IMR-90 (cell line): ENCODE measurements around the gene USP20. TPM values are rescaled to one million over a fixed set of nuclear protein-coding genes. Genes with fewer than 3 reads are reported as not detected.

Experiments
- ATAC-seq: fragments of 200-7000 bp; cut with Tn5 transposase; 2 replicates; pipeline ENCODE4 v1.9.1; 2020; ENCODE audit warnings: low read depth, mild to moderate bottlenecking, moderate library complexity
- BruUV-seq: library from RNA; stranded (reverse); fragments of 400-500 nt; replicated peaks from 2 replicates; lab custom pipeline; 2021; lab: Mats Ljungman, UMichigan
- CTCF ChIA-PET: fragments of 300-600 bp; formaldehyde crosslinking; extraction: SDS; loops from one replicate; lab custom pipeline; 2021; ENCODE audit warnings: antibody characterized with exemption; lab: Yijun Ruan, JAX
- POLR2A ChIA-PET: fragments of 300-600 bp; sonication (Branson Sonifier 250); formaldehyde crosslinking; loops from one replicate; lab custom pipeline; 2022; ENCODE audit warnings: antibody characterized with exemption; ENCODE audit not compliant: unreplicated experiment; lab: Charles Lee
- DNase-seq: peaks from one replicate; pipeline ENCODE4 v3.0.0; 2013
- H2AFZ ChIP-seq: replicated peaks from 2 replicates; pipeline ENCODE3; 2013; ENCODE audit warnings: low read length, mild to moderate bottlenecking; ENCODE audit not compliant: poor library complexity
- H2AK5ac ChIP-seq: 2 replicates; pipeline ENCODE4 v1.6.1; 2013; ENCODE audit warnings: low read depth, low read length, inconsistent platforms
- H2AK9ac ChIP-seq: replicated peaks from 2 replicates; pipeline ENCODE3; 2013; ENCODE audit warnings: mild to moderate bottlenecking, low read depth, low read length, moderate library complexity; ENCODE audit not compliant: poor library complexity
- H2BK120ac ChIP-seq: 2 replicates; pipeline ENCODE4 v1.6.1; 2013; ENCODE audit warnings: low read depth, low read length, inconsistent platforms
- H2BK15ac ChIP-seq: 3 replicates; pipeline ENCODE4 v1.6.1; 2013; ENCODE audit warnings: low read depth, low read length, inconsistent platforms
- H2BK20ac ChIP-seq: 2 replicates; pipeline ENCODE4 v1.6.1; 2013; ENCODE audit warnings: low read depth, mild to moderate bottlenecking, inconsistent platforms, low read length, moderate library complexity
- H2BK5ac ChIP-seq: 2 replicates; pipeline ENCODE4 v1.6.1; 2013; ENCODE audit warnings: mild to moderate bottlenecking, low read depth, low read length, inconsistent platforms; ENCODE audit not compliant: poor library complexity, severe bottlenecking
- H3K14ac ChIP-seq: replicated peaks from 2 replicates; pipeline ENCODE4 v1.6.1; 2013; ENCODE audit warnings: low read depth, low read length, inconsistent platforms
- H3K18ac ChIP-seq: 2 replicates; pipeline ENCODE4 v1.6.1; 2013; ENCODE audit warnings: low read depth, low read length, control low read depth
- H3K23ac ChIP-seq: 2 replicates; pipeline ENCODE4 v1.6.1; 2013; ENCODE audit warnings: low read depth, low read length, inconsistent platforms
- H3K27ac ChIP-seq: 2 replicates; pipeline ENCODE4 v1.5.1; 2013; ENCODE audit warnings: mild to moderate bottlenecking, control low read depth, low read length; ENCODE audit not compliant: insufficient read depth
- H3K27me3 ChIP-seq: 2 replicates; pipeline ENCODE4 v1.6.1; 2013; ENCODE audit warnings: low read length; ENCODE audit not compliant: control insufficient read depth, insufficient read depth
- H3K36me3 ChIP-seq: 2 replicates; pipeline ENCODE4 v1.6.1; 2013; ENCODE audit warnings: low read length, mixed read lengths; ENCODE audit not compliant: control insufficient read depth, insufficient read depth
- H3K4ac ChIP-seq: 2 replicates; pipeline ENCODE4 v1.6.1; 2013; ENCODE audit warnings: low read depth, low read length, inconsistent platforms
- H3K4me1 ChIP-seq: 2 replicates; pipeline ENCODE4 v1.6.1; 2013; ENCODE audit warnings: low read length, mixed read lengths; ENCODE audit not compliant: control insufficient read depth, insufficient read depth
- H3K4me2 ChIP-seq: 2 replicates; pipeline ENCODE4 v1.6.1; 2013; ENCODE audit warnings: low read depth, mild to moderate bottlenecking, control low read depth, low read length, moderate library complexity
- H3K4me3 ChIP-seq: 2 replicates; pipeline ENCODE4 v1.5.1; 2013; ENCODE audit warnings: low read depth, mild to moderate bottlenecking, control low read depth, low read length, moderate library complexity; ENCODE audit not compliant: insufficient read depth
- H3K56ac ChIP-seq: 2 replicates; pipeline ENCODE4 v1.6.1; 2013; ENCODE audit warnings: low read length, inconsistent platforms; ENCODE audit not compliant: insufficient read depth; ENCODE audit errors: extremely low read depth
- H3K79me1 ChIP-seq, 2 experiments: 2 replicates each; pipeline ENCODE4 v1.6.1; 2013; ENCODE audit warnings: low read length in 2 of 2, inconsistent platforms in 1 of 2, low read depth in 1 of 2
- H3K9ac ChIP-seq: 2 replicates; pipeline ENCODE4 v1.6.1; 2013; ENCODE audit warnings: low read depth, low read length, control low read depth
- H3K9me1 ChIP-seq: 2 replicates; pipeline ENCODE4 v1.6.1; 2013; ENCODE audit warnings: low read length, inconsistent platforms; ENCODE audit not compliant: insufficient read depth
- H3K9me3 ChIP-seq: 2 replicates; pipeline ENCODE4 v1.6.1; 2013; ENCODE audit warnings: low read length; ENCODE audit not compliant: control insufficient read depth, insufficient read depth
- H4K20me1 ChIP-seq: 2 replicates; pipeline ENCODE4 v1.6.1; 2013; ENCODE audit warnings: low read length, inconsistent platforms; ENCODE audit not compliant: insufficient read depth
- H4K5ac ChIP-seq: 2 replicates; pipeline ENCODE4 v1.6.1; 2013; ENCODE audit warnings: mild to moderate bottlenecking, low read depth, low read length, control low read depth
- H4K8ac ChIP-seq, 2 experiments: 2 replicates each; pipeline ENCODE4 v1.6.1; 2013; ENCODE audit warnings: low read depth in 2 of 2, low read length in 2 of 2, control low read depth in 1 of 2, inconsistent platforms in 1 of 2
- H4K91ac ChIP-seq: 2 replicates; pipeline ENCODE4 v1.6.1; 2013; ENCODE audit warnings: low read depth, low read length, inconsistent platforms; ENCODE audit not compliant: insufficient read depth
- BHLHE40 ChIP-seq: fragments of 150-350 bp; IDR thresholded peaks from 2 replicates; pipeline ENCODE4 v1.6.1; 2016; ENCODE audit warnings: mild to moderate bottlenecking, low read depth, low read length
- CEBPB ChIP-seq: IDR thresholded peaks from 2 replicates; pipeline ENCODE4 v1.6.1; 2012; ENCODE audit warnings: low read depth, low read length, improper control_type of control experiment
- CHD1 ChIP-seq: IDR thresholded peaks from 2 replicates; pipeline ENCODE4 v1.6.1; 2012; ENCODE audit warnings: low read depth, low read length, improper control_type of control experiment
- CTCF ChIP-seq: conservative IDR thresholded peaks from 2 replicates; pipeline ENCODE4 v1.5.1; 2012; ENCODE audit warnings: mild to moderate bottlenecking, low read depth, low read length, improper control_type of control experiment
- ELK1 ChIP-seq: fragments of 150-350 bp; IDR thresholded peaks from 2 replicates; pipeline ENCODE4 v1.6.1; 2016; ENCODE audit warnings: low read depth, mild to moderate bottlenecking, low read length, moderate library complexity, borderline replicate concordance
- FOS ChIP-seq: fragments of 150-350 bp; IDR thresholded peaks from 2 replicates; pipeline ENCODE4 v1.6.1; 2016; ENCODE audit warnings: low read depth, low read length
- MAFK ChIP-seq: IDR thresholded peaks from 2 replicates; pipeline ENCODE4 v1.6.1; 2012; ENCODE audit warnings: low read depth, low read length, improper control_type of control experiment
- MAZ ChIP-seq: IDR thresholded peaks from 2 replicates; pipeline ENCODE4 v1.6.1; 2012; ENCODE audit warnings: low read depth, mild to moderate bottlenecking, low read length, improper control_type of control experiment, moderate library complexity, borderline replicate concordance
- MXI1 ChIP-seq: IDR thresholded peaks from 2 replicates; pipeline ENCODE4 v1.6.1; 2012; ENCODE audit warnings: low read depth, mild to moderate bottlenecking, low read length, moderate library complexity, borderline replicate concordance
- NFE2L2 ChIP-seq: fragments of 150-350 bp; IDR thresholded peaks from 2 replicates; pipeline ENCODE4 v1.6.1; 2016; ENCODE audit warnings: low read depth, mild to moderate bottlenecking, low read length
- POLR2A ChIP-seq: IDR thresholded peaks from 2 replicates; pipeline ENCODE4 v1.6.1; 2012; ENCODE audit warnings: mild to moderate bottlenecking, low read depth, low read length
- RAD21 ChIP-seq: IDR thresholded peaks from 2 replicates; pipeline ENCODE4 v1.6.1; 2012; ENCODE audit warnings: low read length, improper control_type of control experiment
- RCOR1 ChIP-seq: IDR thresholded peaks from 2 replicates; pipeline ENCODE4 v1.6.1; 2012; ENCODE audit warnings: mild to moderate bottlenecking, low read length, improper control_type of control experiment; ENCODE audit not compliant: insufficient replicate concordance
- SMC3 ChIP-seq: fragments of 150-350 bp; IDR thresholded peaks from 2 replicates; pipeline ENCODE4 v1.6.1; 2016; ENCODE audit warnings: low read depth, mild to moderate bottlenecking, antibody characterized with exemption, low read length, moderate library complexity
- WGBS, 2 experiments: methylation state at CpG; one replicate each; pipeline versions ENCODE4 v1.1.5 to v1.1.7; 2013; ENCODE audit warnings: missing lambda C conversion rate in 2 of 2; ENCODE audit not compliant: insufficient read length in 1 of 2; ENCODE audit errors: extremely low coverage in 2 of 2; 5-methylcytosine and 5-hydroxymethylcytosine counted together
- dilution Hi-C: fragments of 300-500 bp; cut with HindIII; formaldehyde crosslinking; loops from one replicate; pipeline ENCODE4 v1.14.3; 2018; ENCODE audit warnings: low sequenced_read_pairs; ENCODE audit not compliant: unreplicated experiment
- in situ Hi-C: fragments of 300-500 bp; cut with MboI; formaldehyde crosslinking; loops from 3 replicates; pipeline ENCODE4 v1.14.3; 2019; ENCODE audit warnings: low sequenced_read_pairs, inconsistent platforms, mixed read lengths
- intact Hi-C: fragments of 100-400 bp; cut with micrococcal nuclease; formaldehyde crosslinking; loops from 2 replicates; pipeline ENCODE4 v1.10.0; 2022
- polyA plus RNA-seq, 3 experiments: library from polyadenylated mRNA; depleted of rRNA; stranded (reverse); fragments of >200 nt; gene quantifications; 2 replicates each; pipeline ENCODE4 v1.2.3, GENCODE V29; 2012; ENCODE audit warnings: low replicate concordance in 1 of 3
- total RNA-seq: library from RNA; depleted of rRNA; stranded (reverse); fragments of >200 nt; gene quantifications from 2 replicates; pipeline ENCODE4 v1.2.3, GENCODE V29; 2012
- TF ChIP-seq, protein P1 (sequence below): fragments of 150-350 bp; IDR thresholded peaks from 2 replicates; pipeline ENCODE4 v1.6.1; 2017; ENCODE audit warnings: mild to moderate bottlenecking, antibody characterized with exemption, low read length, low read depth

USP20 gene
- total and polyA plus RNA-seq, 2 of the 4 experiments (the other 2 are of a cell fraction), result 3.8 to 21.6 TPM

DNA sequence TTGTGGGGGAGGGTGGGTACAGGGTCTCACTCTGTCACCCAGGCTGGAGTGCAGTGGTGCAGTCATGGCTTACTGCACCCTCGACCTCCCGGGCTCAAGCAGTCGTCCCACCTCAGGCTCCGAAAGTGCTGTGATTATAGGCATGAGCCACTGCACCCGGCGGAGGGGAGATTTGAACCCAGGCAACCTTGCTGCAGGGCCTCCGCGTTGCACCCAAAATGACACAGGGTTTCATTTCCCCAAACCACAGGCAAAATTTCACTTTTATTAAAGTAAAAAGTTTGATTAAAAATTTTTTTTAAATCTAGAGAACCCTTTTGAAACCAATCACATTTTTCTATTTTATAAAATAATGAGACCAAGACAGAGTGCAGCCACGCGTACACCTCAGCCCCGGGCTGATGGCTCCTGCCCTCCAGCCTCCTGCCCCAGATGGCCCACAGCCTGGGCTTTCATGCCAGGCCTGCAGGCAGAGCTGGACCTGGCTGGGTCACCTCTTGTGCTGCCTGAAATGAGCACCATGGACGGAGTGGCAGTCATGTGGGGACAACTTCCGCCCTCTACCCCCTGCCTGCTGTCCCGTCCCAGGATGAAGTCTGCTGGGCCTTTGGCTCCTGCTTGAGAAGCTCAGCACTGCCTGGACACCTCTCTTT is 30.5 kb downstream of the USP20 start:
- Histone ChIP-seq H3K27me3 (no peaks in the 10 kb centered on the region), H2BK120ac (no peak overlapping the region), H3K18ac (no peak overlapping the region), H2BK20ac (no peak overlapping the region), H3K4me3 (no peak overlapping the region), H2AK9ac (no peak overlapping the region), H4K91ac (no peak overlapping the region), H3K4ac (no peak overlapping the region), H3K27ac (no peak overlapping the region), H4K5ac (no peak overlapping the region), H4K8ac (no peak overlapping the region), H3K14ac (no peak overlapping the region), H2AK5ac (no peak overlapping the region), H3K9me3 (no peaks in the 10 kb centered on the region), H3K9ac (no peak overlapping the region), H3K4me1 (no peaks in the 10 kb centered on the region), H3K4me2 (no peak overlapping the region), H3K56ac (no peak overlapping the region), H3K36me3 (peaks cover 41% of the 10 kb centered on the region), H3K9me1 (0 out of 2 replicates have a peak, but pooled peaks cover 3% of the 10 kb centered on the region), H3K79me1 (no peaks in the 10 kb centered on the region), H2BK5ac (no peak overlapping the region), H2BK15ac (no peak overlapping the region), H2AFZ (no peak overlapping the region), H4K20me1 (no peaks in the 10 kb centered on the region), H3K23ac (no peak overlapping the region)
- BruUV-seq, result no TSS peak
- intact Hi-C loops (no loop called here), dilution Hi-C loops (no loop called here), in situ Hi-C loops (no loop called here)
- CTCF ChIA-PET, result no interaction called here
- POLR2A ChIA-PET, result no interaction called here
- 100% methylated on average over 1 of the region's 14 CpGs; no CpG with 5 or more reads in 1 of the 2 experiments for WGBS, 2 experiments
- TF ChIP-seq ELK1 (no peak), MAFK (no peak), MAZ (no peak), SMC3 (no peak), CEBPB (no peak), CHD1 (no peak), FOS (no peak), MXI1 (no peak), RAD21 (no peak), CTCF (no peak), BHLHE40 (no peak), NFE2L2 (no peak), RCOR1 (no peak), POLR2A (no peak)
- TF ChIP-seq, protein P1, sequence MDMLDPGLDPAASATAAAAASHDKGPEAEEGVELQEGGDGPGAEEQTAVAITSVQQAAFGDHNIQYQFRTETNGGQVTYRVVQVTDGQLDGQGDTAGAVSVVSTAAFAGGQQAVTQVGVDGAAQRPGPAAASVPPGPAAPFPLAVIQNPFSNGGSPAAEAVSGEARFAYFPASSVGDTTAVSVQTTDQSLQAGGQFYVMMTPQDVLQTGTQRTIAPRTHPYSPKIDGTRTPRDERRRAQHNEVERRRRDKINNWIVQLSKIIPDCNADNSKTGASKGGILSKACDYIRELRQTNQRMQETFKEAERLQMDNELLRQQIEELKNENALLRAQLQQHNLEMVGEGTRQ, result no peak
- ATAC-seq (no peak), DNase-seq (no peak)
